RWPE2 (cell line): ENCODE results near the gene HTT-AS.

Experiments used
- ATAC-seq: fragments of 200-7000 bp; cut with Tn5 transposase; 3 replicates; pipeline ENCODE4 v1.9.1; 2021; ENCODE audit warnings: low read depth
- DNase-seq: peaks from one replicate; pipeline ENCODE4 v3.0.0-alpha.2; 2020; ENCODE audit warnings: low spot score
- H3K27ac ChIP-seq: fragments of 450-650 bp; 2 replicates; pipeline ENCODE4 v1.5.1; 2017; ENCODE audit warnings: mild to moderate bottlenecking; ENCODE audit not compliant: poor library complexity, severe bottlenecking
- H3K27me3 ChIP-seq: fragments of 250-450 bp; sonication (Bioruptor Pico); 2 replicates; pipeline ENCODE4 v1.5.1; 2021; ENCODE audit warnings: mild to moderate bottlenecking, moderate library complexity; ENCODE audit not compliant: insufficient read depth, poor library complexity, severe bottlenecking
- H3K36me3 ChIP-seq: fragments of 250-450 bp; sonication (Bioruptor Pico); 2 replicates; pipeline ENCODE4 v1.5.1; 2020; ENCODE audit warnings: low read depth, mild to moderate bottlenecking, moderate library complexity
- H3K4me1 ChIP-seq: fragments of 250-450 bp; sonication (Bioruptor Pico); 2 replicates; pipeline ENCODE4 v1.5.1; 2021; ENCODE audit warnings: mild to moderate bottlenecking, moderate library complexity; ENCODE audit not compliant: insufficient read depth, poor library complexity, severe bottlenecking
- H3K4me3 ChIP-seq: fragments of 250-450 bp; sonication (Bioruptor Pico); 2 replicates; pipeline ENCODE4 v1.5.1; 2021; ENCODE audit warnings: mild to moderate bottlenecking, moderate library complexity; ENCODE audit not compliant: severe bottlenecking
- H3K9me3 ChIP-seq: fragments of 250-450 bp; sonication (Bioruptor Pico); 2 replicates; pipeline ENCODE4 v1.5.1; 2021; ENCODE audit warnings: mild to moderate bottlenecking, moderate library complexity; ENCODE audit not compliant: severe bottlenecking
- TF ChIP-seq, protein P1 (sequence below): fragments of 450-650 bp; IDR thresholded peaks from one replicate; pipeline ENCODE4 v1.5.1; 2017; ENCODE audit warnings: mild to moderate bottlenecking, moderate library complexity; ENCODE audit not compliant: poor library complexity, severe bottlenecking

HTT-AS gene

DNA sequence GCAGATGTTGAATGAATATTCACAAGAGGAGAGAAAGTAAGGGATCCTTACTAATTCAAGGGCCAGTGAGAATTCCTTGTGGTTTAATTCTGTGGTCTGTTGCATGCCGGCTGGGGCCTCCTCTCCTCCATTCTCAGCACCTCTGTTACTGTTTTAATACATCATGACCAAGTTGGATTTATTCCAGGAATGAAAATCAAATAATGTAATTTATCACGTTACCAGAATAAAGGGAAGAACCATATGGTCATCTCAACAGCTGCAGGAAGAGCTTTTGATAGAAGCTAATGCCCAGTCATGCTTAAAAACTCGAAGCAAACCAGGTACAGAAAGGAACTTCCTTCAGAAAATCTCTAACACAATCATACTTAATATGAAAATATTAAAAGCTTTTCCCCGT, 56.8 kb downstream of the HTT-AS start:
- Histone ChIP-seq H3K36me3 (no peaks in the 10 kb centered on the region), H3K4me3 (no peak overlapping the region), H3K9me3 (no peaks in the 10 kb centered on the region), H3K4me1 (no peaks in the 10 kb centered on the region), H3K27me3 (peaks cover 3% of the 10 kb centered on the region), H3K27ac (no peak overlapping the region)
- ATAC-seq (no peak), DNase-seq (no peak)
- TF ChIP-seq, protein P1, sequence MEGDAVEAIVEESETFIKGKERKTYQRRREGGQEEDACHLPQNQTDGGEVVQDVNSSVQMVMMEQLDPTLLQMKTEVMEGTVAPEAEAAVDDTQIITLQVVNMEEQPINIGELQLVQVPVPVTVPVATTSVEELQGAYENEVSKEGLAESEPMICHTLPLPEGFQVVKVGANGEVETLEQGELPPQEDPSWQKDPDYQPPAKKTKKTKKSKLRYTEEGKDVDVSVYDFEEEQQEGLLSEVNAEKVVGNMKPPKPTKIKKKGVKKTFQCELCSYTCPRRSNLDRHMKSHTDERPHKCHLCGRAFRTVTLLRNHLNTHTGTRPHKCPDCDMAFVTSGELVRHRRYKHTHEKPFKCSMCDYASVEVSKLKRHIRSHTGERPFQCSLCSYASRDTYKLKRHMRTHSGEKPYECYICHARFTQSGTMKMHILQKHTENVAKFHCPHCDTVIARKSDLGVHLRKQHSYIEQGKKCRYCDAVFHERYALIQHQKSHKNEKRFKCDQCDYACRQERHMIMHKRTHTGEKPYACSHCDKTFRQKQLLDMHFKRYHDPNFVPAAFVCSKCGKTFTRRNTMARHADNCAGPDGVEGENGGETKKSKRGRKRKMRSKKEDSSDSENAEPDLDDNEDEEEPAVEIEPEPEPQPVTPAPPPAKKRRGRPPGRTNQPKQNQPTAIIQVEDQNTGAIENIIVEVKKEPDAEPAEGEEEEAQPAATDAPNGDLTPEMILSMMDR, result no peak

DNA sequence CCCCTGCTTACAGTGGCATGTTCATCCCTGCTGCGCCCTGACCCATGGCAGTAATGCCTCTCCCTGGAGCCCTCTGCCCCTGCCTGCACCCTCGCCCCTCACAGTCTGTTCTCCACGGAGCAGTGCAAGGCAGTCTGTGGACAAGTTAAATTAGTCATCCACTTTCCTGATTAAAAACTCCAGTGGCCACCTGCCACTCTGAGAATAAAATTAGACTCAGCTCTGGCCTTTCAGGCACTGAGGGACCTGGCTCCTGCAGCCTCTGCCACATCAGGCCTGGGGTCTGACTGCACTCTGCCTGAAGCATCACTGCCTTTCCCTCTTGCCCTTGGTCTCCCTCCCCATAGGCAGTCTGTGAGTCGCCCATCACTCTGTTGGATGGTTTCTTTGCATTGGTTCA, 57.4 kb downstream of the HTT-AS start:
- ATAC-seq, result no peak
- H3K36me3 ChIP-seq, result no peaks in the 10 kb centered on the region
- no peak overlapping the region for H3K27ac ChIP-seq
- H3K27me3 ChIP-seq, result no peaks in the 10 kb centered on the region
- no peaks in the 10 kb centered on the region for H3K4me1 ChIP-seq
- H3K4me3 ChIP-seq, result no peak overlapping the region
- TF ChIP-seq, protein P1, result no peak
- no peaks in the 10 kb centered on the region for H3K9me3 ChIP-seq
- DNase-seq, result no peak

DNA sequence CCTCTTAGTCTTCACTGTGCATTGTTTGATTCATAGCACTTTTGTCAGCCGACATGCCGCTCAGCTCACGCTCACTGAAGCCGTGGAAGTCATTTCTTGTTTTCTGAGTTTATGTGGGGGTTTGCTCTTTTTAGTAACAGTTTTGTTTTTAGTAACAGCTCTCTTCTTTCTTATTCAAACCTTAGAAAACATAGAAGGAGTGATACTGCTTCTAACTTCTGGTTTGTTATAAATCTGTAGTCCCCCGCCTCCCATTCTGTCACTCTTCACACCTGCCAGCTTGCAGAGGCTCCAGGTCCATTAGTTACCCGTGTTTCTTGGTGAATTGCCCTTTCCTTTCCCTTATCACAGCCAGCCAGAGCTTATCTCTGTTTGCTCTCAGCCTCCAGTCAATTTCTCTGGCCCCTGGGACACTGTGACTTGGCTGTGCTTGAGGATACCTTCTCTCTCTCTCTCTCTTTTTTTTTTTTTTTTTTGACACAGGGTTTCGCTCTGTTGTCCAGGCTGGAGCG, 60.4 kb downstream of the HTT-AS start:
- Histone ChIP-seq H3K4me3 (no peak overlapping the region), H3K4me1 (peaks cover 26% of the 10 kb centered on the region), H3K9me3 (no peaks in the 10 kb centered on the region), H3K27me3 (no peaks in the 10 kb centered on the region), H3K27ac (no peak overlapping the region), H3K36me3 (no peaks in the 10 kb centered on the region)
- TF ChIP-seq, protein P1, result no peak
- DNase-seq, result no peak
- no peak for ATAC-seq
